ENCODE data around the gene AKIP1. TPM values are rescaled to one million over a fixed set of nuclear protein-coding genes. Genes with fewer than 3 reads are reported as not detected.
"Not testable (repeated sequence)": the region's sequence is repeated elsewhere in the genome, so short reads cannot be mapped to it uniquely, and the experiment has no call there.

The AKIP1 gene, protein sequence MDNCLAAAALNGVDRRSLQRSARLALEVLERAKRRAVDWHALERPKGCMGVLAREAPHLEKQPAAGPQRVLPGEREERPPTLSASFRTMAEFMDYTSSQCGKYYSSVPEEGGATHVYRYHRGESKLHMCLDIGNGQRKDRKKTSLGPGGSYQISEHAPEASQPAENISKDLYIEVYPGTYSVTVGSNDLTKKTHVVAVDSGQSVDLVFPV
- total RNA-seq, result 10 to 100 TPM; 17.1 to 17.6 TPM
- 10 to 100 TPM; 14.9 to 18.0 (median 15.7) TPM for polyA plus RNA-seq
- 3.0 to 22.3 (median 12.4) reads per million in 6 experiments for total RNA-seq

DNA sequence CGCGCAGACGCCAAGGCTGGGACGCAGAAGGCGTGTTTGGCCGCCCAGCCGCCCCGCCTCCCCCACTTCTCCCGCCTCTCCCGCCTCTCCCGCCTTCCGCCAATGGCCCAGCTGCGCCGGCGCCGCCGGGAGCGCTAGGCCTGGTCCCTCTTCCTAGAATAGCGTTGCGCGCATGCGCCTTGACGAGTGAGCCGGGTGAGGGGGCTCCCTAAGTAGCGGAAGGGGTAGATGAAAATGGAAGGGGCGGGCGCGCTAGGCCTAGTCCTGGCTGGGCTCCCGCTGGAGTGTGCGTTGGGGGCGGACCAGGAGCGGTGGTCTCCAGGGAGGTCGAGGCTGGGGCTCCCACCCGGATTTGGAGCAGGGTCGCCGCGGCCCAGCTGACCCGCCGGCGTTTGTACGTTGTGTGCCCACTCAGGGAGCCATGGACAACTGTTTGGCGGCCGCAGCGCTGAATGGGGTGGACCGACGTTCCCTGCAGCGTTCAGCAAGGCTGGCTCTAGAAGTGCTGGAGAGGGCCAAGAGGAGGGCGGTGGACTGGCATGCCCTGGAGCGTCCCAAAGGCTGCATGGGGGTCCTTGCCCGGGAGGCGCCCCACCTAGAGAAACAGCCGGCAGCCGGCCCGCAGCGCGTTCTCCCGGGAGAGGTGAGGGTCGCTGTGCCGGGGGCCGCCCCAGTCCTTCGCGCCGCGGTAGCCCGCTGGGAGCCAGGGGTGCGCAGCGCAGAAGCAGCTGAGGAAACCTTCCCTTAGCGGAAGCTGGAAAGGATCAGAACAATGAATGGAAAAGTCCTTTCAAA lies at the start of gene AKIP1:
AKIP1 (plus strand) TSS at position 161 of the 795 bp plus-strand sequence; CDS start at position 422, 261 bp downstream.
- Mint-ChIP-seq H3K27ac (peak within 1 kb of the TSS; percentile 83 to 96 (median 93)), H3K36me3 (peaks cover 0 to 8% (median 0%) of the 10 kb centered on the region in 3 donors), H3K9me3 (no peaks in the 10 kb centered on the region), H3K4me1 (peaks cover 16 to 46% (median 42%) of the 10 kb centered on the region in 4 donors), H3K4me3 (peak within 1 kb of the TSS; percentile 87 to 98 (median 93)), H3K27me3 (no peaks in the 10 kb centered on the region)
- peak; percentile 73 to 79 for ATAC-seq
- peak; percentile 67 to 93 (median 77) for DNase-seq
- POLR2A ChIA-PET, result interaction anchor here (0.6 to 3.3 kb wide), 7 partner anchors 49 to 1737 kb away, joined by 3 to 23 read pairs (median 5); partner anchors contain the start of genes RPL27A, TMEM9B, TRIM66 and ZNF143

GRCh38 chr11:8863838-8864237 lies 47.2 kb upstream of the AKIP1 start:
- H3K4me1 Mint-ChIP-seq, result peaks cover 0 to 2% (median 0%) of the 10 kb centered on the region in 4 donors
- no peak overlapping the region for H3K27ac Mint-ChIP-seq
- no peak for ATAC-seq
- peaks cover 17 to 64% (median 45%) of the 10 kb centered on the region in 5 donors for H3K27me3 Mint-ChIP-seq
- no peak for DNase-seq
- H3K36me3 Mint-ChIP-seq, result no peaks in the 10 kb centered on the region
- POLR2A ChIA-PET, result no interaction called here
- H3K4me3 Mint-ChIP-seq, result no peak overlapping the region
- no peaks in the 10 kb centered on the region for H3K9me3 Mint-ChIP-seq

DNA sequence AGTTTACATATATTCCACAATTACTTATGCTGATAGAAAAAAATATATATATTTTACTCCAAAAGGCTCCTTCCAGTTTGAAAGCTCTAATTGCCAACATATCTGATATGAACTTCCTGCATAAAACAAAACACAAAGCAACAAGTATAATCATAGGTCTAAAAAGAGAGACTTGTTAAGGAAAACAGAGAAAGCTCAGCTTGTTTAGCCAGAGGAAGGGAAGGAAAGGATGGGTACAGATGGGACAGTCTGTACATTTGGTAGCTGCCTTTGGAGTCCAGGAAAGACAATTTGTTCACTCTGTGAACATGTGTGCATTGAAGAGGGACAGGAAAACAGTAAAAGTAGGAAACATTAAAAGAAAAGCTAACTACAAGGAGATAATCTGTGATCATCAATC lies 45.7 kb upstream of the AKIP1 start:
- POLR2A ChIA-PET, result no interaction called here
- H3K9me3 Mint-ChIP-seq, result no peaks in the 10 kb centered on the region
- H3K4me3 Mint-ChIP-seq, result no peak overlapping the region
- H3K36me3 Mint-ChIP-seq, result no peaks in the 10 kb centered on the region
- no peak for DNase-seq
- H3K27me3 Mint-ChIP-seq, result peaks cover 24 to 67% (median 48%) of the 10 kb centered on the region in 5 donors
- no peak for ATAC-seq
- H3K27ac Mint-ChIP-seq, result no peak overlapping the region
- peaks cover 0 to 6% (median 2%) of the 10 kb centered on the region in 4 donors for H3K4me1 Mint-ChIP-seq

- Mint-ChIP-seq H3K9me3 (no peaks in the 10 kb centered on the region), H3K27me3 (peaks cover 25 to 70% (median 46%) of the 10 kb centered on the region in 5 donors), H3K4me1 (peaks cover 0 to 11% (median 6%) of the 10 kb centered on the region in 4 donors), H3K27ac (no peak overlapping the region), H3K36me3 (no peaks in the 10 kb centered on the region), H3K4me3 (no peak overlapping the region)
- POLR2A ChIA-PET, result no interaction called here
- ATAC-seq (no peak), DNase-seq (no peak)
These were observed 44.0 kb upstream of the AKIP1 start for GRCh38 chr11:8867035-8867434.

DNA sequence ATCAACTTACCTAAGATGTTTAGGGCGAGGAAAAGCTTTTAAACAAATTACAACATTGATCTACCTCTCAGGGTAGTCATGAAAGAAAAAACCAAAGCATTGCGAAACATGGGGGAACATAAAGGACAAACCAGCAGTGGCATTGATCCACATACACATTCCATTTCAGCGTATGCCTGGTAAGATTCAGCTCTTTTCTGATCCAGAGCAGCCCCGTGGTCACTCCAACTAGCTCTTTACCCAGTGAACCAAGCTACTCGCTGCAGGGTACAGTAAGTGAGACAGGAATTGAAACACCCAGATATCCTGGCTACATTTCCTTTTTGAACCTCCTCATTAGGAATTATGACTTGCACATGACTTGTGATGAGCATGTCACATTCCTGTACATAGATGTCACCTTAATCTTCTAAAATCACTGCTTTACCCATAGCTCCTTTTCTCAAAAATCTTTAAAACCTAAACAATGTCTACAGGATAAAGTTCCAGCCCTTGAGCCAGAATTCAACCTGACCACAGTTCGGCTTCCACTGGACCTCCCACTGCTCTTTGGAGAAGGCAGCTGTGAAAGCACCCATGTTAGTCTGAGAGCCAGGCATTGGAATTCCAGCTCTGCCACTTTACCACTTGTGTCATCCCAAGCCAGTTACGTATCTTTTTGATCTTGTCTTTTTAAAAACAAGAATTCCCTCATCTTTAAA lies 42.9 kb upstream of the AKIP1 start:
- no peaks in the 10 kb centered on the region for H3K36me3 Mint-ChIP-seq
- ATAC-seq (no peak), DNase-seq (no peak)
- POLR2A ChIA-PET, result no interaction called here
- H3K9me3 Mint-ChIP-seq, result no peaks in the 10 kb centered on the region
- H3K27me3 Mint-ChIP-seq, result peaks cover 28 to 77% (median 52%) of the 10 kb centered on the region in 5 donors
- peaks cover 0 to 11% (median 6%) of the 10 kb centered on the region in 4 donors for H3K4me1 Mint-ChIP-seq
- no peak overlapping the region for H3K4me3 Mint-ChIP-seq
- peak overlapping the region in 1 of 10 donors; percentile 18 for H3K27ac Mint-ChIP-seq

GRCh38 chr11:8870411-8871170 lies 40.4 kb upstream of the AKIP1 start:
- Mint-ChIP-seq H3K27ac (no peak overlapping the region), H3K27me3 (peaks cover 21 to 71% (median 52%) of the 10 kb centered on the region in 5 donors), H3K36me3 (no peaks in the 10 kb centered on the region), H3K9me3 (no peaks in the 10 kb centered on the region), H3K4me3 (peak overlapping the region; percentile 50 to 80 (median 64)), H3K4me1 (peaks cover 7 to 22% (median 11%) of the 10 kb centered on the region in 4 donors)
- POLR2A ChIA-PET, result no interaction called here
- ATAC-seq (peak; percentile 23 to 28), DNase-seq (peak in 3 of 10 donors; percentile 4 to 20 (median 6))

- no peak for ATAC-seq
- Mint-ChIP-seq H3K4me3 (peak overlapping the region in 9 of 10 donors; percentile 22 to 66 (median 51)), H3K4me1 (peaks cover 7 to 22% (median 11%) of the 10 kb centered on the region in 4 donors), H3K9me3 (no peaks in the 10 kb centered on the region), H3K27me3 (peaks cover 22 to 64% (median 57%) of the 10 kb centered on the region in 5 donors), H3K36me3 (no peaks in the 10 kb centered on the region), H3K27ac (no peak overlapping the region)
- DNase-seq, result no peak
- POLR2A ChIA-PET, result no interaction called here
These were observed 39.7 kb upstream of the AKIP1 start for GRCh38 chr11:8871171-8871775.

DNA sequence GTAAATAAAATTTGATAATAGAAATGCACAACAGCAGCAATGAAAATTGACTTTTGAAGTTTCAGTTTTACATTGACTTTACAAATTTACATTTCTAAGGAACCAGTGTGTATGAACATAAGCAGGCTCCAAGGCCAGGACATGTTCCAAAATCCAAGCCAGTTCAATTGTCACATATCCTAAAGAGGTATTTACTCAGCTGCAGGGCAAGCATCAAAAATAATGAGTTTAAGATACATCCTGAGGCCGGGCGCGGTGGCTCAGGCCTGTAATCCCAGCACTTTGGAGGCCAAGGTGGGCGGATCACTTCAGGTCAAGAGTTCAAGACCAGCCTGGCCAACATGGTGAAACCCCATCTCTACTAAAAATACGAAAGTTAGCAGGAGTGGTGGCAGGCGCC lies 39.0 kb upstream of the AKIP1 start:
- no peak overlapping the region for H3K27ac Mint-ChIP-seq
- H3K27me3 Mint-ChIP-seq, result peaks cover 22 to 57% (median 53%) of the 10 kb centered on the region in 5 donors
- DNase-seq, result no peak
- peaks cover 7 to 22% (median 11%) of the 10 kb centered on the region in 4 donors for H3K4me1 Mint-ChIP-seq
- no peaks in the 10 kb centered on the region for H3K36me3 Mint-ChIP-seq
- H3K9me3 Mint-ChIP-seq, result no peaks in the 10 kb centered on the region
- POLR2A ChIA-PET, result no interaction called here
- ATAC-seq, result no peak
- H3K4me3 Mint-ChIP-seq, result peak overlapping the region in 2 of 10 donors; percentile 34 to 54

GRCh38 chr11:8873741-8874405 lies 37.1 kb upstream of the AKIP1 start:
- H3K4me3 Mint-ChIP-seq, result peak overlapping the region in 2 of 10 donors; percentile 3 to 6
- POLR2A ChIA-PET, result interaction anchor here (0.5 kb wide), 1 partner anchor 30 kb away, joined by 3 read pairs; no protein-coding TSS in a partner anchor
- DNase-seq, result peak in 2 of 10 donors; percentile 5 to 12
- peaks cover 7 to 22% (median 10%) of the 10 kb centered on the region in 4 donors for H3K4me1 Mint-ChIP-seq
- peaks cover 14 to 57% (median 43%) of the 10 kb centered on the region in 5 donors for H3K27me3 Mint-ChIP-seq
- H3K27ac Mint-ChIP-seq, result peak overlapping the region in 1 of 10 donors; percentile 5
- H3K9me3 Mint-ChIP-seq, result peaks cover 0 to 4% (median 0%) of the 10 kb centered on the region in 9 donors
- H3K36me3 Mint-ChIP-seq, result no peaks in the 10 kb centered on the region
- ATAC-seq, result peak in 1 of 2 donors; percentile 69

DNA sequence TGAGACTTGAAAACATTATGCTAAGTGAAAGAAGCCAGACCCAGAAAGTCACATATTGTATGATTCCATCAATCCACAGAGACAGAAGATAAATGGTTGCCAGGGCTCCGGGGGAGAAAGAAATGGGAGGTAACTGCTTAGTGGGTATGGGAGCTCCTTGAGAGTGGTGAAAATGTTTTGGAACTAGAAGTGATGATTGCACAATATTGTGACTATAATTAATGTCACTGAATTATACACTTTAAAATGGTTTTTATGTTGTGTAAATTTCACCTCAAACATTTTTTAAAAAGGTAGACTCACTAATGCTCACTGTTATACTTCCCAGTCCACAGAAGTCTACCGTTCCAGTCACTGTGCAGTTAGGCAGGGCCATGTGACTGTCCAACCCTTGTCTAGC lies 32.2 kb upstream of the AKIP1 start:
- Mint-ChIP-seq H3K4me3 (no peak overlapping the region), H3K27me3 (peaks cover 10 to 49% (median 17%) of the 10 kb centered on the region in 5 donors), H3K27ac (no peak overlapping the region), H3K4me1 (peaks cover 4 to 8% (median 6%) of the 10 kb centered on the region in 4 donors), H3K9me3 (peaks cover 0 to 4% (median 0%) of the 10 kb centered on the region in 9 donors), H3K36me3 (no peaks in the 10 kb centered on the region)
- ATAC-seq, result no peak
- DNase-seq, result no peak
- POLR2A ChIA-PET, result no interaction called here

- H3K9me3 Mint-ChIP-seq, H3K36me3 Mint-ChIP-seq, H3K4me3 Mint-ChIP-seq, H3K27ac Mint-ChIP-seq, ATAC-seq, DNase-seq, POLR2A ChIA-PET, H3K4me1 Mint-ChIP-seq: not testable (repeated sequence)
- peaks cover 9 to 38% (median 20%) of the 10 kb centered on the region in 5 donors for H3K27me3 Mint-ChIP-seq
These were observed 29.4 kb upstream of the AKIP1 start for GRCh38 chr11:8881585-8881984.
